Lung microvascular endothelial cell (primary cell): Measurements from ENCODE around the gene CSNK1G1. TPM values are rescaled to one million over a fixed set of nuclear protein-coding genes. Genes with fewer than 3 reads are reported as not detected.
"Not testable (repeated sequence)": the region's sequence is repeated elsewhere in the genome, so short reads cannot be mapped to it uniquely, and the experiment has no call there.

Source experiments
- DNase-seq, 2 donors: peaks; one replicate each; pipeline versions ENCODE4 v3.0.0 to v3.0.0-alpha.2; 2010; ENCODE audit warnings: low read depth in 2 of 2
- total RNA-seq: library from RNA; depleted of rRNA; stranded (reverse); fragments of >200 nt; gene quantifications from 2 replicates; pipeline ENCODE4 v1.2.1, GENCODE V29; 2014

The CSNK1G1 gene
- total RNA-seq, 1 donor from 2014 or later, result 16.1 TPM

- DNase-seq, result no peak
Observed at GRCh38 chr15:64349375-64349774, 6.6 kb downstream of the CSNK1G1 start.

DNA sequence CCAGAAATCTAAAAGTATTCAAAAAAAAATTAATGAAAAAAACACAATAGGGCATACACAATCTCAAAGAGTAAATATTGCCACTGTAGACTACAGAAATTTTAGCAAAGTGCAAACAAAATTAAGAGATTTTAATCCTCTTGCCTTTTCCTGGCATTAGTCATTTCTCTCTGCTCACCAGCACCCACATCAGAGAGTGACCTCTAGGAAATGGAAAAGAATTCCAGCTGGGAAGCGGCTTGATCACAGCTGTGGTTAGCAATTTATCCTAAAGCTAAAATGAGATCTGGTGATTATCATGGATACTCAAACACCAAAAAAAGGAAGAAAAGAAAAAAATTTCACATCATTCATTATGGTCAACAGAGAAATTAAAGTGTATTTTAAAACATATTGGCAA is 7.5 kb downstream of the CSNK1G1 start:
- peak; percentile 29 to 68 for DNase-seq

DNA sequence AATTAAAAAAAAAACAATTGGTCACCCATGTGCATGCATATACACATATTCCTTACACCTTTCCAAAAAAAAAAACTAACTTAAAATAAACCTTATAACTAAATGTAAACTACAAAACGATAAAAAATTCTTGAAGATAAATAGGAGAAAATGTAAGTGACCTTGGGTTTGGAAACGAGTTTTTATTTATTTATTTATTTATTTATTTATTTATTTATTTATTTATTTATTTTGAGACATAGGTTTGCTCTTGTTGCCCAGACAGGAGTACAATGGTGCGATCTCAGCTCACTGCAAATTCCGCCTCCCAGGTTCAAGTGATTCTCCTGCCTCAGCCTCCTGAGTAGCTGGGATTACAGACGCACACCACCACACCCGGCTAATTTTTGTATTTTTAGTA is 9.7 kb downstream of the CSNK1G1 start:
- not testable (repeated sequence) for DNase-seq

DNA sequence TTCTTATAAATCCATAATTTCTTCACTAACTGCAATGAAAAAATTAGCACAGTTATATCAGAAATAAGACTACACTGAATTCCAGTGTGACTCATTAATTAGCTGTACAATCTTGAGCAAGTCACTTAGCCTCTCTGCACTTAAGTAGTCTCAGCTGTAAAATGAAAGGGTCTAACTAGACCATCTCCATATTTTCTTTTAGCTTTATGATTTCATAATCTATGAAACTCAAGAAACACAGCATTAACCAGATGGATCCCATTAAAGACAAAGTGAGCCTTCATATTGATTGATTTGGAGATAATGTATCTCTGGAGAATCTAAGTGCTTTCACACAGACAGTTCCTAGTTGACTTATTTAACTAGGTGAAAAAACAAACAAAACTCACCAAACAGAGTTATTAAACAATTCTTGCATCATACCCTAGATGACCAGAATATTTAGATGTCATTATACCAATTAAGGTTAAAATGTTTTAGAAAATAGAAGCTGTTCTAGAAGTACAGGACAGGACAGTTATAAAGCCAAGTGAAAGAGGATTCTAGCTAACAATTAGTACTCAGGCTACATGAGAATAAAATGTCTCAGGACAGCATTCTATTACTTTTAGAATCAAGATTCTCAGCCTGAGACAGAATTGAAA is 11.2 kb downstream of the CSNK1G1 start:
- DNase-seq, result peak in 1 of 2 donors; percentile 47

DNA sequence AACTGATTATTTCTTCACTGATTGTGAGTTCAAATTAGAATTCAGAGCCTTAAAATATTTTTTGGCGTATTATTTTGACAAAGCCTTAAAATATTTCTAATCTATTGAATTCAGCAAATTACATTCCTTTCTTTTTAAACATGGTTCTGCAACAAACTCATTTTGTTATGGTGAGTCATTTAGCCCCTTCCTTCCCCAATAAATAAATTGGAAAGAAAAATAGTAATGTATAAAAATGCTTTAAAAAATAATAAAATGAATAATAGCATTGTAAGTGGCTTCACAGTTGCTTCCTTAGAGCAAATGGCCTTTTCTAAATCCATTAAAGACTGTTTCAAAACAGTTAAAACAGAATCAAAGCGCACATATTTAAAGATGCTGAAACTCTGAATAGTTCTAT is 12.1 kb downstream of the CSNK1G1 start:
- peak; percentile 14 to 34 for DNase-seq

- DNase-seq, result no peak
Observed at GRCh38 chr15:64343222-64343621, 12.8 kb downstream of the CSNK1G1 start.

DNA sequence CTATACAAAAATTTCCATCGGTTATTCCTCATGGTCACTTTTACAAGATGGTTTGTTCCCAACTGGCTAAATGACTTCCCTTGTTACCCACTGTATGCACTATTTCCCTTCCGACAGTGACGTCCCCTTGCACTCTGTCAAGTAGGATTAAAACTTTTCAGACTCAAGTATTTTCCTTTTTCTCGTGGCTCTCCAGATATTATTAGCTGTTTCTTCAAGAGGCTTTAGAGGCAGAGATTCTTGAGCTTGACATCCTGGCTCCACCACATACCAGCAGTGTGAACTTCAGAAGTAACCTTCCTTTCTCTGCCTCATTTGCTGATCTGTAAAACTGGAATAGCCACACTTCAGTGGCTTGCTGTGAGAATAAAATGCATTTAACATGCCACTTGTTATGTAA is 14.0 kb downstream of the CSNK1G1 start:
- no peak for DNase-seq

- no peak for DNase-seq
Observed at GRCh38 chr15:64340355-64340754, 15.6 kb downstream of the CSNK1G1 start.

DNA sequence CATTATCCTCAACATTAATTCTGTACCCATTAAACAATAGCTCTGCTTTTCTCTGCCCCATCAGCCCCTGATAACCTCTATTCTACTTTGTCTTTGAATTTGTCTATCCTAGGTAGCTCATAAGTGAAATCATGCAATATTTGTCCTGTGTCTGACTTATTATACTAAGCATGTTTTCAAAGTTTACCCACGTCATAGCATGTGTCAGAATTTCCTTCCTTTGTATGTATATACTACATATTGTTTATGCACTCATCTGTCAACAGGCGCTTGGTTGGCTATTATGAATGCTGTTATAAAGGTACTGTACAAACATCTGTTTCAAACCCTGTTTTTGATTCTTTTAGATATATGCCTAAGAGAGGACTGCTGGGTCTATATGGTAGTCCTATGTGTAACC is 18.2 kb downstream of the CSNK1G1 start:
- peak; percentile 77 to 89 for DNase-seq

DNA sequence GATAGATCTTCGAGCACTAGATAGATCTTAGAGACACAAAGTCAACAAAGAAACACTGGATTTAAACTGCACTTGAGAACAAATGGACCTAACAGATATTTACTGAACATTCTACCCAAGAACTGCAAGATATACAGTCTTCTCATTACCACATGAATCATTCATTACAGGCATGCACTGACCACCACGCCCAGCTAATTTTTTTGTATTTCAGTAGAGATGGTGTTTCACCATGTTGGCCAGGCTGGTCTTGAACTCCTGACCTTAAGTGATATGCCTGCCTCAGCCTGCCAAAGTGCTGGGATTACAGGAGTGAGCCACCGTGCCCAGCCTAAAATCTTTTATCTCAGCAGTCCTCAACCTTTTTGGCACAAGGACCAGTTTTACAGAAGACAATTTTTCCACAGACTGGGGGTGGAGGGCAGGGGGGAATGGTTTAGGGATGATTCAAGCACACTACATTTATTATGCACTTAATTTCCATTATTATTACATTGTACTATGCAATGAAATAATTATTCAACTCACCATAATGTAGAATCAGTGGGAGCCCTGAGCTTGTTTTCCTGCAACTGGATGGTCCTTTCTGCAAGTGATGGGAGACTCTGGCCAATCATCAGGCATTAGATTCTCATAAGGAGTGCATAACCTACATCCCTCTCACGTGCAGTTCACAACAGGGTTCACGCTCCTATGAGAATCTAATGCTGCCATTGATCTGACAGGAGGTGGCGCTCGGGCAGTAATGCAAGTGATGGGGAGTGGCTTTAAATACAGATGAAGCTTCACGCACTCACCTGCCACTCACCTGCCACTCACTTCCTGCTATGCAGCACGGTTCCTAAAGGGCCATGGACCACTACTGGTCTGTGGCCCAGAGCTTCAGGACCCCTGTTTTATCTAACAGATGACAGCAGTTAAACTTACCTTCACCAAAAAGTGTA is 21.7 kb downstream of the CSNK1G1 start:
- DNase-seq, result no peak

DNA sequence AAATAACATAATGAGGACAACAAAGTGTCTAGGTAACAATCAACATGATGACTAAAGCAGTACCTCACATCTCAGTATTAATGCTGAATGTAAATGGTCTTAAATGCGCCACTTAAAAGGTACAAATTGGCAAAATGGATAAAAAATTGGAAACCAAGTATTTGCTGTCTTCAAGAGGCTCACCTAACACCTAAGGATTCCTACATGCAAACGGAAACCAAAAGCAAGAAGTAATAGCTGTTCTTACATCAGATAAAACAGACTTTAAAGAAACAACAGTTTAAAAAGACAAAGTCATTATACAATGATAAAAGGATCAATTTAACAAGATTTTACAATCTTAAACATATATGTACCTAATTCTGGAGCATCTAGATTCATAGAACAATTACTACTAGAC is 22.5 kb downstream of the CSNK1G1 start:
- no peak for DNase-seq

GRCh38 chr15:64331668-64332067 is 24.3 kb downstream of the CSNK1G1 start:
- DNase-seq, result not testable (repeated sequence)

DNA sequence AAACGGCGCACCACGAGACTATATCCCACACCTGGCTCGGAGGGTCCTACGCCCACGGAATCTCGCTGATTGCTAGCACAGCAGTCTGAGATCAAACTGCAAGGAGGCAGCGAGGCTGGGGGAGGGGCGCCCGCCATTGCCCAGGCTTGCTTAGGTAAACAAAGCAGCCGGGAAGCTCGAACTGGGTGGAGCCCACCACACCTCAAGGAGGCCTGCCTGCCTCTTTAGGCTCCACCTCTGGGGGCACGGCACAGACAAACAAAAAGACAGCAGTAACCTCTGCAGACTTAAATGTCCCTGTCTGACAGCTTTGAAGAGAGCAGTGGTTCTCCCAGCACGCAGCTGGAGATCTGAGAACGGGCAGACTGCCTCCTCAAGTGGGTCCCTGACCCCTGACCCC is 29.0 kb downstream of the CSNK1G1 start:
- not testable (repeated sequence) for DNase-seq

GRCh38 chr15:64326458-64326857 is 29.5 kb downstream of the CSNK1G1 start:
- not testable (repeated sequence) for DNase-seq

GRCh38 chr15:64324165-64324877 is 31.7 kb downstream of the CSNK1G1 start:
- no peak for DNase-seq

DNA sequence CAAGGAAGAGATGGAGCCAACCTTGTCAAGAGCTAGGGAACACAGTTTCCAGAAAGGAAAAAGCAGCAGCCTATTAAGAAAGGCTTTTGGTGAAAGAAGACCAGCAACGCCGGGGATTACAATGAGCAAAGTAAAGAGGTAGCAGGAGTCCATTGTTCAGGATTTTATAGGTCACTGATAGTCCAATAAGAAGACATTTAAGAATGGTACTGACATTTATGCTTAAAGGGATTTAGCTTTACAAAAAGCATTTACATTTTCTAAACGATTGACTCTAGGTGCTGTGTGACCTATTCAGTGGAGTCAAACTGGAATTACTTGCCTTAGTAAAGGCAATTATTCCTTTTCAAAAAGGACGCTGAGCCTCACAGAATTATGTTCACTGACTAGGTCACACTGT is 40.8 kb downstream of the CSNK1G1 start:
- DNase-seq, result no peak

DNA sequence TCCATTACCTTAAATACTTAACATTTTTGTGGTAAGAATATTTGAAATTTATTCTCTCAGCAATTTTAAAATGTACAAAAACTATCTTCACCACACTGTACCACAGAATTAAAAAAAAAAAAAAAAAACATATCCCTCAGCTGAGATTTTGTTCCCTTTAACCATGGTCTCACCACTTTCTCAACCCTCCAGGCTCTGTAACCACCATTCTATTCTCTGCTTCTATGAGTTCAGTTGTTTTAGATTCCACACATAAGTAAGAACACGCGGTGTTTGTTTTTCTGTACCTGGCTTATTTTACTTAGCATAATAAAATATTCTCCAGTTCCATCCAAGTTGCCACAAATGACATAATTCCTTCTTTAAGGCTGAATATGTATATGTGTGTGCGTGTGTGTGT is 41.5 kb downstream of the CSNK1G1 start:
- no peak for DNase-seq

DNA sequence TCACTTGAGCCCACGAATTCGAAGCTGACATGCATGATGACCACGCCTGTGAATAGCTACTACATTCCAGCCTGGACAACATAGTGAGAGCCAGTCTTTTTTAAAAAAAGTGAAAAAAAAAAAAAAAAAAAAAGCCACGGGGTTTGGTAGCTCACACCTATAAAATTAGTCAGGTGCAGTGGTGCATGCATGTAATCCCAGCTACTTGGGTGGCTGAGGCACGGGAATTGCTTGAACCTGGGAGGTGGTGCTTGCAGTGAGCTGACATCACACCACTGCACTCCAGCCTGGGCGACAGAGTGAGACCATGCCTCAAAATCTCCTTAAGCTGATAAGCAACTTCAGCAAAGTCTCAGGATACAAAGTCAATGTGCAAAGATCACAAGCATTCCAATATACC is 44.4 kb downstream of the CSNK1G1 start:
- DNase-seq, result no peak

- no peak for DNase-seq
Observed at GRCh38 chr15:64310036-64310435, 45.9 kb downstream of the CSNK1G1 start.

- DNase-seq, result peak in 1 of 2 donors; percentile 24
Observed at GRCh38 chr15:64305261-64305660, 50.7 kb downstream of the CSNK1G1 start.

DNA sequence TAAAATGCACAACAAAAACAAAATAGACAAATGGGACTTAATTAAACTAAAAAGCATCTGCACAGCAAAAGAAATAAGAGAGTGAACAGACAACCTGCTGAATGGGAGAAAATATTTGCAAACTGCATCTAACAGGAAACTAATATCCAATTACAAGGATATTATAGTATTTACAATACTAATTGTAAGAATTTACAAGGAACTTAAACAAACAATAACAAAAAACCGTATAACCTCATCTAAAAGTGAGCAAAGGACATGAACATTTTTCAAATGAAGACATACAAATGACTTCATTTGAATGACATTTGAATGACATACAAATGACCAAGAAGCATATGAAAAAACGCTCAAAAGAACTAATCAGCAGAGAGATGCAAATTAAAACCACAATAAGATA is 66.4 kb downstream of the CSNK1G1 start:
- DNase-seq, result no peak

DNA sequence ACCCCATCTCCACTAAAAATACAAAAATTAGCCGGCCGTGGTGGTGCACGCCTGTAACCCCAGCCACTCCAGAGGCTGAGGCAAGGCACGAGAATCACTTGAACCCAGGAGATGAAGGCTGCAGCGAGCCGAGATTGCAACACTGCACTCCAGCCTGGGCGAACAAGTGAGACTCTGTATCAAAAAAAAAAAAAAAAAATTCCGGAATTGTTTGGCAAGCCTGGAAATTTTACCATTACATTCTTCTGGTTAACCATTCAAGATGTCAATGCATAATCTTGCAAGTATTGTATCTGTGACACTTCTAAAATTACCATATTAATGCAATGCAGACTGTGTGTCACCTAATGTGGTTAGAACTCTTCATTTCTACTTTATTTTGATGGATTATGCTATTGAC is 67.0 kb downstream of the CSNK1G1 start:
- no peak for DNase-seq
